Neutrophil (primary cell): ENCODE data around the gene NECTIN3.

Source experiments
- H3K27ac ChIP-seq: fragments of 200-600 bp; sonication (generic); 2 replicates; pipeline ENCODE4 v1.5.1; 2016; ENCODE audit warnings: mild to moderate bottlenecking, moderate library complexity
- H3K27me3 ChIP-seq: fragments of 200-600 bp; sonication (generic); 2 replicates; pipeline ENCODE4 v1.6.0; 2016; ENCODE audit warnings: mild to moderate bottlenecking
- H3K36me3 ChIP-seq: fragments of 200-600 bp; sonication (generic); 2 replicates; pipeline ENCODE4 v1.5.1; 2017
- H3K4me1 ChIP-seq, 2 experiments: fragments of 200-600 bp in 1 of 2; sonication (generic) in 1 of 2; 1 replicate in 1 of 2; 2 replicates in 1 of 2; pipeline versions ENCODE4 v1.5.1 to v1.6.1; 2013 to 2016; ENCODE audit warnings: low read depth in 1 of 2, low read length in 1 of 2, mild to moderate bottlenecking in 1 of 2, moderate library complexity in 1 of 2; ENCODE audit not compliant: control insufficient read depth in 1 of 2, insufficient read depth in 1 of 2
- H3K4me3 ChIP-seq, 2 experiments: fragments of 200-600 bp in 1 of 2; sonication (generic) in 1 of 2; 1 replicate in 1 of 2; 2 replicates in 1 of 2; pipeline ENCODE4 v1.5.1; 2013 to 2016; ENCODE audit warnings: low read depth in 1 of 2, low read length in 1 of 2, mild to moderate bottlenecking in 1 of 2, moderate library complexity in 1 of 2
- H3K9me3 ChIP-seq: fragments of 200-600 bp; sonication (generic); 2 replicates; pipeline ENCODE4 v1.5.1; 2016
- TF ChIP-seq, protein P1 (sequence below): fragments of 200-600 bp; sonication (generic); IDR thresholded peaks from 2 replicates; pipeline ENCODE4 v1.5.1; 2016; ENCODE audit warnings: antibody characterized with exemption

The NECTIN3 gene

DNA sequence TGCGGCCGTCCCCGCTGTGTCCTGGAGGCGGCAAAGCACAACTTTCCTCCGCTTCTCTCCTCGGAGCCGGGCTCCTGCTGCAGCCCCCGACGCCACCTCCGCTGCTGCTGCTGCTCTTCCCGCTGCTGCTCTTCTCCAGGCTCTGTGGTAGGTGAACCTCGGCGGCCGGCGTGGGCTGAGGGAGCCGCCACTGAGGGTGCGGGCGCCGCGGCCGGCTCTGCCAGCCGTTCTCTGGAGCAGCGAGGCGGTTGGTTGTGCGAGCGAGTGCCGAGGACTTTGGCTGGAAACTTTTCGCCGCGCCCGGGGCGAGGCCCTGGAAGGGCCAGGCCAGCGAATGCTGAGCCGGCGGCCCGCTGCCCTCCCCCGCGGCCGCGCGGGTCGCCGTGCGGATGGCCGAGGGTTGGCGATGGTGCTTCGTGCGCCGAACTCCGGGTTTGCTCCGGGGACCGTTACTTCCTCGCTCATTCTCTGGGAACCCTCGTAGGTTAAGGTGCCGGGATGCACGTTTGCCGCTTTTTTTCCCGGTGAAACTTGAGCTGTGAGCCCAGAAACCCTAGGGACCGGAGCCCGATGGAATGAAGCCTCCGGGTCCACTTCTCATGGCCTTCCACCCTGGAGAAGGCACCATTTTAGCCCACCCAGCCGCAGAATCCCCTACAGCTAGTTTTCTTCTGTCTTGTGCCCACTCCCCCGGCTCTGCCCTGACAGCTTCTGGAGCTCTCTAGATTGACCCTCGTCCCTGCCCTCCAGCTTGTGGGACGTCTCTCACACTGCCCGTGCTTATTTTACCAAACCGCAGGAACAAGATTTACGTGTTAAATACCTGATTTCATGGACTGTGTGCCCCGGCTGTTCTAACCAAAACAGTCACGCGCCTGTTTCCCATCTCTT, 660 bp downstream of the NECTIN3 start:
- H3K27me3 ChIP-seq, result peaks cover 95% of the 10 kb centered on the region
- no peak overlapping the region for H3K27ac ChIP-seq
- H3K4me1 ChIP-seq, result peaks cover 7 to 18% of the 10 kb centered on the region in 2 experiments
- H3K36me3 ChIP-seq, result no peaks in the 10 kb centered on the region
- H3K4me3 ChIP-seq, result peak overlapping the region; percentile 12 to 58
- TF ChIP-seq, protein P1, sequence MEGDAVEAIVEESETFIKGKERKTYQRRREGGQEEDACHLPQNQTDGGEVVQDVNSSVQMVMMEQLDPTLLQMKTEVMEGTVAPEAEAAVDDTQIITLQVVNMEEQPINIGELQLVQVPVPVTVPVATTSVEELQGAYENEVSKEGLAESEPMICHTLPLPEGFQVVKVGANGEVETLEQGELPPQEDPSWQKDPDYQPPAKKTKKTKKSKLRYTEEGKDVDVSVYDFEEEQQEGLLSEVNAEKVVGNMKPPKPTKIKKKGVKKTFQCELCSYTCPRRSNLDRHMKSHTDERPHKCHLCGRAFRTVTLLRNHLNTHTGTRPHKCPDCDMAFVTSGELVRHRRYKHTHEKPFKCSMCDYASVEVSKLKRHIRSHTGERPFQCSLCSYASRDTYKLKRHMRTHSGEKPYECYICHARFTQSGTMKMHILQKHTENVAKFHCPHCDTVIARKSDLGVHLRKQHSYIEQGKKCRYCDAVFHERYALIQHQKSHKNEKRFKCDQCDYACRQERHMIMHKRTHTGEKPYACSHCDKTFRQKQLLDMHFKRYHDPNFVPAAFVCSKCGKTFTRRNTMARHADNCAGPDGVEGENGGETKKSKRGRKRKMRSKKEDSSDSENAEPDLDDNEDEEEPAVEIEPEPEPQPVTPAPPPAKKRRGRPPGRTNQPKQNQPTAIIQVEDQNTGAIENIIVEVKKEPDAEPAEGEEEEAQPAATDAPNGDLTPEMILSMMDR, result no peak
- no peaks in the 10 kb centered on the region for H3K9me3 ChIP-seq

DNA sequence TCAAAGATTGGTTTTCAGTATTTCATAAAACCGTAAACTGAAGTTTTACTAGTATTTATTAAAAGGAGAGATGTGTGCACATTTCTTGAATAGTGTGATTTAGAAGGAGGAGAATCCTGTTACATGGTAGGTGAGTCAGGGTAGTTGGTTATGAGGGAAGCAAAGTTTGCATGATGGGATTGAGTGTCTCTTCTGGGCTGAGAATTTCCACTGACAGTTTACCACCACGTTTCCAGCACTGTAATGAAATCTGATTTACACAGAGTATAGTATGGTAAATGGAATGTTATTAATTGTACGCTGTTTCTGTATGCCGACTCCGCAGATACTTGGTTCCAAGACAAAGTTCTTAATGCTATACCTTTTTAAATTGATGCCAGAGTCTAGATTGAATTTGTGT, 1.6 kb downstream of the NECTIN3 start:
- TF ChIP-seq, protein P1, result no peak
- Histone ChIP-seq H3K27ac (no peak overlapping the region), H3K4me1 (peaks cover 7 to 18% of the 10 kb centered on the region in 2 experiments), H3K4me3 (no peak overlapping the region), H3K9me3 (no peaks in the 10 kb centered on the region), H3K27me3 (peaks cover 86% of the 10 kb centered on the region), H3K36me3 (no peaks in the 10 kb centered on the region)

DNA sequence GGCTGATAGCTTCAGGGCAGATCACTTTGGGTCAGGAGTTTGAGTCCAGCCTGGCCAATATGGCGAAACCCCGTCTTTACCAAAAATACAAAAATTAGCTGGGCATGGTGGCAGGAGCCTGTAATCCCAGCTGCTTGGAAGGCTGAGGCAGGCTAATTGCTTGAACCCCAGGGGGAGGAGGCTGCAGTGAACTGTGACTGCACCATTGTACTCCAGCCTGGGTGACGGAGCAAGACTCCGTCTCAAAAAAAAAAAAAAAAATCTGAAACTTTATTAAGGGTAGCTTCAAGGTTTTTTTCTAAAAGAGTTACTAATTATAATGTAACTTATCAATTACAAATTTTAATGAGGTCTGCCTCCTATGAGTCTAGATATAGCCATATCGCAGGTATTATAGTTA, 5.1 kb downstream of the NECTIN3 start:
- Histone ChIP-seq H3K27ac (no peak overlapping the region), H3K9me3 (no peaks in the 10 kb centered on the region), H3K36me3 (no peaks in the 10 kb centered on the region), H3K4me3 (no peak overlapping the region), H3K4me1 (peaks cover 3 to 9% of the 10 kb centered on the region in 2 experiments), H3K27me3 (peaks cover 50% of the 10 kb centered on the region)
- TF ChIP-seq, protein P1, result no peak

DNA sequence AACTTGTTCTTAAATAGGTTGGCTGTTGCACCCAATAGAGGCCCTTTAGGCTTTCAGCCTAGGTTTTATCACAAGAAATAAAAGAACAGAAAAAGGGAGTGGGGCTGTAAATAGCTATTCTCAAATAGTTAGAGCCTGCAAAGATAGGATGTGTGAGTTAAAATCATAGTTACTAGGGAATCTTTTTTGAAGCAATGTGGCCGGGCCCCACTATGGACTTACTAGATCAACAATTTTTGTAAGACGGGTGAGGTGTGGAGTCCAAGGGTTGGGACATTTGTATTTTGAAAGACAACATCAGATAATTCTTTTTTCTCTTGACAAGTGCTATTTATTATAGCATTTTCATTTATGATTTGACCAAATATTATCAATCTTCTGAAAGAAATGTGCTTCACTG, 5.8 kb downstream of the NECTIN3 start:
- Histone ChIP-seq H3K27me3 (peaks cover 44% of the 10 kb centered on the region), H3K4me1 (peaks cover under 1 to 4% of the 10 kb centered on the region in 2 experiments), H3K36me3 (no peaks in the 10 kb centered on the region), H3K9me3 (no peaks in the 10 kb centered on the region), H3K4me3 (no peak overlapping the region), H3K27ac (no peak overlapping the region)
- TF ChIP-seq, protein P1, result no peak

DNA sequence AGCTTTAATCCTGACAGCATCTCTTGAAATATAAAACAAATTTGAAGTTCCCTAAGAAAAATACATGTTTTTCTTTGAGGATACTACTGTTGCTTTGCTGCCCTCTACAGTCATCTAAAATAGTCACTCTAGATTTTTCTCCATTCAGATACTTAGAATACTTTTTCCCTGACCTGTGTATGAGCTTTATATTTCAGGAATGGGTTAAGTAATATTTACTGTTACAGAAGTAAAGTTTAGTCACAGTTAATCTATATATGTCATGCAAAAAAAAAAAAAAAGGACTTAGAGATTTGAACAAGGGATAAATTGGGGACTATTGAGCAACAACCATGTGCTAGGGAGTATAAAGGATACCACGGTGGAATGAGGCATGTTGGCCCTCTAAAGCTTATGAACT, 8.8 kb downstream of the NECTIN3 start:
- TF ChIP-seq, protein P1, result no peak
- no peaks in the 10 kb centered on the region for H3K4me1 ChIP-seq
- no peaks in the 10 kb centered on the region for H3K9me3 ChIP-seq
- H3K27me3 ChIP-seq, result peaks cover 14% of the 10 kb centered on the region
- H3K27ac ChIP-seq, result no peak overlapping the region
- no peak overlapping the region for H3K4me3 ChIP-seq
- no peaks in the 10 kb centered on the region for H3K36me3 ChIP-seq
